Epithelial cell of umbilical artery (primary cell): ENCODE measurements around the gene ITGB3. TPM values are rescaled to one million over a fixed set of nuclear protein-coding genes. Genes with fewer than 3 reads are reported as not detected.

Experiments used
- total RNA-seq: library from RNA; depleted of rRNA; stranded (reverse); fragments of >200 nt; gene quantifications from 2 replicates; pipeline ENCODE4 v1.2.3, GENCODE V29; 2014

ITGB3 gene
- total RNA-seq: 33.7 and 68.9 TPM in 2 replicates

GRCh38 chr17:47253541-47254402, at the start of gene ITGB3:
ITGB3 (plus strand) TSS chr17:47253827; CDS start chr17:47253862, 35 bp downstream.

GRCh38 chr17:47208744-47209488, 44.7 kb upstream of the ITGB3 start, which contains the start of gene MYL4:
MYL4 (plus strand) TSS chr17:47209348; CDS start chr17:47209423, 75 bp downstream.

GRCh38 chr17:47323382-47324223, 70.0 kb downstream of the ITGB3 start, which contains the start of gene EFCAB13:
EFCAB13 (plus strand) TSS chr17:47323955; CDS start chr17:47328354, 4,399 bp downstream.

Other genes with a start within 250 kb of the ITGB3 start
- 115 and 128 TPM in 2 replicates for gene CDC27, start 64.5 kb upstream of the ITGB3 start, total RNA-seq
- gene MYL4, start 44.5 kb upstream of the ITGB3 start, total RNA-seq: 0.97 TPM in 1 of 2 replicates, not detected in the other
- gene EFCAB13, start 70.1 kb downstream of the ITGB3 start, total RNA-seq: 6.5 and 6.7 TPM in 2 replicates